ENCODE results near the gene RTP3. TPM values are rescaled to one million over a fixed set of nuclear protein-coding genes. Genes with fewer than 3 reads are reported as not detected.

The RTP3 gene
- total RNA-seq, 1 experiment from 2014 or later, result not detected

GRCh38 chr3:46477145-46477544 lies 20.6 kb upstream of the RTP3 start:
- CTCF ChIA-PET, result no interaction called here

GRCh38 chr3:46477756-46478155 lies 20.0 kb upstream of the RTP3 start:
- H3K4me1 ChIP-seq (ENCODE audit: control insufficient read depth, insufficient read depth, low read length), result no peaks in the 10 kb centered on the region
- no peaks in the 10 kb centered on the region for H3K36me3 ChIP-seq (ENCODE audit: control insufficient read depth, insufficient read depth, low read length)
- intact Hi-C loops (cut with micrococcal nuclease; ENCODE audit: unreplicated experiment), result no loop called here
- no peaks in the 10 kb centered on the region for H3K9me3 ChIP-seq (ENCODE audit: control insufficient read depth, insufficient read depth, low read depth, low read length)
- no peak for ATAC-seq
- TF ChIP-seq, protein P1, sequence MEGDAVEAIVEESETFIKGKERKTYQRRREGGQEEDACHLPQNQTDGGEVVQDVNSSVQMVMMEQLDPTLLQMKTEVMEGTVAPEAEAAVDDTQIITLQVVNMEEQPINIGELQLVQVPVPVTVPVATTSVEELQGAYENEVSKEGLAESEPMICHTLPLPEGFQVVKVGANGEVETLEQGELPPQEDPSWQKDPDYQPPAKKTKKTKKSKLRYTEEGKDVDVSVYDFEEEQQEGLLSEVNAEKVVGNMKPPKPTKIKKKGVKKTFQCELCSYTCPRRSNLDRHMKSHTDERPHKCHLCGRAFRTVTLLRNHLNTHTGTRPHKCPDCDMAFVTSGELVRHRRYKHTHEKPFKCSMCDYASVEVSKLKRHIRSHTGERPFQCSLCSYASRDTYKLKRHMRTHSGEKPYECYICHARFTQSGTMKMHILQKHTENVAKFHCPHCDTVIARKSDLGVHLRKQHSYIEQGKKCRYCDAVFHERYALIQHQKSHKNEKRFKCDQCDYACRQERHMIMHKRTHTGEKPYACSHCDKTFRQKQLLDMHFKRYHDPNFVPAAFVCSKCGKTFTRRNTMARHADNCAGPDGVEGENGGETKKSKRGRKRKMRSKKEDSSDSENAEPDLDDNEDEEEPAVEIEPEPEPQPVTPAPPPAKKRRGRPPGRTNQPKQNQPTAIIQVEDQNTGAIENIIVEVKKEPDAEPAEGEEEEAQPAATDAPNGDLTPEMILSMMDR (IDR thresholded peaks at IDR 0.05), result no peak
- H3K4me3 ChIP-seq (ENCODE audit: low read depth in 2 of 2, low read length in 2 of 2), result no peak overlapping the region
- ChIA-PET POLR2A (no interaction called here), CTCF (no interaction called here)
- peaks cover 2% of the 10 kb centered on the region for H3K27me3 ChIP-seq (ENCODE audit: control insufficient read depth, insufficient read depth, low read length)
- H3K27ac ChIP-seq (ENCODE audit: low read length), result no peak overlapping the region
- BruUV-seq (replicated peaks), result no TSS peak
- DNase-seq (ENCODE audit: low read depth, low spot score), result no peak
- in situ Hi-C loops (cut with HindIII; ENCODE audit: low pct_unique_long_range_greater_than_20kb, low sequenced_read_pairs), result no loop called here

More at GRCh38 chr3:46477145-46477544, 20.6 kb upstream of the RTP3 start:
- Histone ChIP-seq H3K9me3 (ENCODE audit: control insufficient read depth, insufficient read depth, low read depth, low read length) (no peaks in the 10 kb centered on the region), H3K27ac (ENCODE audit: low read length) (no peak overlapping the region), H3K36me3 (ENCODE audit: control insufficient read depth, insufficient read depth, low read length) (no peaks in the 10 kb centered on the region), H3K4me1 (ENCODE audit: control insufficient read depth, insufficient read depth, low read length) (no peaks in the 10 kb centered on the region), H3K27me3 (ENCODE audit: control insufficient read depth, insufficient read depth, low read length) (peaks cover 2% of the 10 kb centered on the region), H3K4me3 (ENCODE audit: low read depth in 2 of 2, low read length in 2 of 2) (no peak overlapping the region)
- in situ Hi-C loops (cut with HindIII; ENCODE audit: low pct_unique_long_range_greater_than_20kb, low sequenced_read_pairs), result no loop called here
- TF ChIP-seq POLR2AphosphoS5 (IDR thresholded peaks at IDR 0.05; ENCODE audit: low read depth, low read length) (no peak), SIN3A (IDR thresholded peaks at IDR 0.05; ENCODE audit: borderline replicate concordance, insufficient read depth, low read depth, low read length) (no peak), TCF7L2 (IDR thresholded peaks at IDR 0.05; ENCODE audit: low read depth, low read length) (no peak), REST (IDR thresholded peaks at IDR 0.05; ENCODE audit: insufficient read depth in 1 of 2, low read depth in 2 of 2, low read length in 1 of 2) (no peak)
- TF ChIP-seq, protein P1 (IDR thresholded peaks at IDR 0.05), result no peak
- DNase-seq (ENCODE audit: low read depth, low spot score), result no peak
- ATAC-seq, result no peak
- intact Hi-C loops (cut with micrococcal nuclease; ENCODE audit: unreplicated experiment), result no loop called here
- BruUV-seq (replicated peaks), result no TSS peak
- POLR2A ChIA-PET, result no interaction called here

DNA sequence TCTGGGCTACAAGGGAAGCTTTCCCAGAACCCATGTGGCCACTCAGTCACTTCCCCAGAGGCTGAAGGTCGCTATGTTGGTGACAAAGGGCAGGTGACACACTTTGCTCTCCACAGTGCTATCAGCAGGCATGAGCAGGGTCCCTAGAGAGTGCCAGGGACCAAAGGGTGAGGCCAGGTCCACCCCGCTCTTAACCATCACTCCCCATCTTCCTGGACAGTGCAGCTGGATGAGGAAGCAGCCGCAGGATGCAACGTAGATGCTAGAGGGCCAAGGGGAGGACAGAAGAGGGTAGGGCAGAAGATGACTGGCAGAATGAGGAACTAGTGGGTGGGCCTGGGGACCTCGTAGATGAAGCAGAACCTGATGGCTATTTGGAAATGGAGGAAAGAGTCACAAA lies 19.4 kb upstream of the RTP3 start:
- no peak for DNase-seq (ENCODE audit: low read depth, low spot score)
- intact Hi-C loops (cut with micrococcal nuclease; ENCODE audit: unreplicated experiment), result no loop called here
- POLR2A ChIA-PET, result no interaction called here
- Histone ChIP-seq H3K27ac (ENCODE audit: low read length) (no peak overlapping the region), H3K27me3 (ENCODE audit: control insufficient read depth, insufficient read depth, low read length) (peaks cover 2% of the 10 kb centered on the region), H3K4me3 (ENCODE audit: low read depth in 2 of 2, low read length in 2 of 2) (no peak overlapping the region), H3K36me3 (ENCODE audit: control insufficient read depth, insufficient read depth, low read length) (no peaks in the 10 kb centered on the region), H3K9me3 (ENCODE audit: control insufficient read depth, insufficient read depth, low read depth, low read length) (no peaks in the 10 kb centered on the region), H3K4me1 (ENCODE audit: control insufficient read depth, insufficient read depth, low read length) (no peaks in the 10 kb centered on the region)
- no peak for ATAC-seq
- CTCF ChIA-PET, result no interaction called here
- BruUV-seq (replicated peaks), result no TSS peak
- in situ Hi-C loops (cut with HindIII; ENCODE audit: low pct_unique_long_range_greater_than_20kb, low sequenced_read_pairs), result no loop called here
- TF ChIP-seq POLR2AphosphoS5 (IDR thresholded peaks at IDR 0.05; ENCODE audit: low read depth, low read length) (no peak), REST (IDR thresholded peaks at IDR 0.05; ENCODE audit: insufficient read depth in 1 of 2, low read depth in 2 of 2, low read length in 1 of 2) (no peak)
- TF ChIP-seq, protein P1 (IDR thresholded peaks at IDR 0.05), result no peak

Measured in Panc1 (cell line).